NCI-H526 (cell line): ENCODE data around the gene TMEM125.

ENCODE experiments used
- DNase-seq, 2 experiments: peaks; one replicate each; lab custom pipeline; 2025; lab: John Stamatoyannopoulos, UW

TMEM125 gene

GRCh38 chr1:43312212-43312623 is 42.4 kb downstream of the TMEM125 start:
- no peak for DNase-seq

GRCh38 chr1:43312663-43313515 is 43.1 kb downstream of the TMEM125 start:
- DNase-seq, result no peak

GRCh38 chr1:43313771-43314170 is 44.0 kb downstream of the TMEM125 start:
- no peak for DNase-seq

GRCh38 chr1:43314233-43314632 is 44.5 kb downstream of the TMEM125 start:
- no peak for DNase-seq

GRCh38 chr1:43315481-43315880 is 45.7 kb downstream of the TMEM125 start:
- no peak for DNase-seq

- no peak for DNase-seq
Measured at GRCh38 chr1:43315963-43316737, 46.4 kb downstream of the TMEM125 start.

GRCh38 chr1:43316738-43317520 is 47.1 kb downstream of the TMEM125 start:
- DNase-seq, result no peak

GRCh38 chr1:43317817-43318471 is 48.2 kb downstream of the TMEM125 start:
- DNase-seq, result no peak

GRCh38 chr1:43318831-43319230 is 49.0 kb downstream of the TMEM125 start:
- no peak for DNase-seq

GRCh38 chr1:43319288-43319687 is 49.5 kb downstream of the TMEM125 start:
- DNase-seq, result no peak

GRCh38 chr1:43319766-43320165 is 50.0 kb downstream of the TMEM125 start:
- no peak for DNase-seq

- DNase-seq, result no peak
Measured at GRCh38 chr1:43321331-43321891, 51.6 kb downstream of the TMEM125 start.

GRCh38 chr1:43322506-43322905 is 52.7 kb downstream of the TMEM125 start:
- DNase-seq, result no peak
